ENCODE results near the gene LIFR. TPM values are rescaled to one million over a fixed set of nuclear protein-coding genes. Genes with fewer than 3 reads are reported as not detected.

The LIFR gene
- polyA plus RNA-seq, 1 of the 3 experiments (the other 2 are of a cell fraction) = 3.8 TPM

DNA sequence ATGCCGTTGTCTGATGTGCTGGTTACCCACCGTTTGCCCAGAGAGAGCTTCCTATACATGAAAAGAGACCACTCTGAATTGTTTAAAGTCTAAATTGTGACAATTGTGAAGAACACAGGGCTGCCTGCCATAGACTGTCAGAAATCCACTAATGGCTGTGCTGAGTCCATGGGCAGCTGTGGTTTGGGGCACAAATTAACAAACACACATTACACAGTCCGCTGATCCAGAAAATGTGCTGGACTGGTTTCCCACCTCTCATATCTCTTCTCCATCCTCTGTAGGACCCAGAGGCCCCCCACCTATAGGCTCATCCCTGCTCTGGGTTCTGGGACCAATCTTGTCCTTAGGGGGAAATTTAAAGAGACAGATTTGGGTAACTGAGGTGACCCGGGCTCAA, 19.0 kb upstream of the LIFR start:
- Histone ChIP-seq H3K4me3 (ENCODE audit: low read depth in 2 of 2, low read length in 1 of 2) (no peak overlapping the region), H2AFZ (ENCODE audit: low read depth) (no peak overlapping the region), H3K36me3 (replicated peaks in 1 of 2; ENCODE audit: control insufficient read depth in 1 of 2, insufficient read depth in 2 of 2, low read length in 1 of 2) (no peaks in the 10 kb centered on the region), H3K4me2 (no peak overlapping the region), H4K20me1 (ENCODE audit: insufficient read depth) (no peaks in the 10 kb centered on the region), H3K27ac (ENCODE audit: low read depth in 2 of 2, low read length in 1 of 2) (no peak overlapping the region), H3K9ac (no peak overlapping the region), H3K9me3 (no peaks in the 10 kb centered on the region), H3K4me1 (ENCODE audit: control insufficient read depth in 1 of 2, insufficient read depth in 2 of 2, low read depth in 1 of 2, low read length in 1 of 2) (no peaks in the 10 kb centered on the region), H3K9me2 (no peaks in the 10 kb centered on the region), H3F3A (replicated peaks; ENCODE audit: insufficient read depth) (no peaks in the 10 kb centered on the region), H3K27me3 (ENCODE audit: insufficient read depth) (no peaks in the 10 kb centered on the region; the same call in 1 of the 2 replicates), H3K79me2 (ENCODE audit: insufficient read depth) (no peaks in the 10 kb centered on the region)
- ChIA-PET POLR2A (no interaction called here), CTCF (interaction anchor here (1.0 to 1.4 kb wide), 2 partner anchors 20 to 134 kb away, joined by 3 to 4 read pairs; partner anchors contain the start of gene LIFR)
- TF ChIP-seq JUND (IDR thresholded peaks at IDR 0.05) (no peak), SMC3 (IDR thresholded peaks at IDR 0.05; ENCODE audit: low read depth, low read length) (no peak), GABPA (IDR thresholded peaks at IDR 0.05; ENCODE audit: low read depth) (no peak), RXRA (IDR thresholded peaks at IDR 0.05; ENCODE audit: borderline replicate concordance, low read depth) (no peak), TCF12 (IDR thresholded peaks at IDR 0.05) (no peak), MXI1 (IDR thresholded peaks at IDR 0.05; ENCODE audit: low read depth, low read length) (no peak), EP300 (IDR thresholded peaks at IDR 0.05; ENCODE audit: borderline replicate concordance in 1 of 2, low read depth in 1 of 2, low read length in 1 of 2) (no peak), SIN3A (IDR thresholded peaks at IDR 0.05; ENCODE audit: borderline replicate concordance, low read depth, low read length) (no peak), GATA2 (CRISPR knock-in tag; IDR thresholded peaks at IDR 0.05) (no peak), RAD21 (IDR thresholded peaks at IDR 0.05; ENCODE audit: low read length) (no peak)
- TF ChIP-seq, protein P1, sequence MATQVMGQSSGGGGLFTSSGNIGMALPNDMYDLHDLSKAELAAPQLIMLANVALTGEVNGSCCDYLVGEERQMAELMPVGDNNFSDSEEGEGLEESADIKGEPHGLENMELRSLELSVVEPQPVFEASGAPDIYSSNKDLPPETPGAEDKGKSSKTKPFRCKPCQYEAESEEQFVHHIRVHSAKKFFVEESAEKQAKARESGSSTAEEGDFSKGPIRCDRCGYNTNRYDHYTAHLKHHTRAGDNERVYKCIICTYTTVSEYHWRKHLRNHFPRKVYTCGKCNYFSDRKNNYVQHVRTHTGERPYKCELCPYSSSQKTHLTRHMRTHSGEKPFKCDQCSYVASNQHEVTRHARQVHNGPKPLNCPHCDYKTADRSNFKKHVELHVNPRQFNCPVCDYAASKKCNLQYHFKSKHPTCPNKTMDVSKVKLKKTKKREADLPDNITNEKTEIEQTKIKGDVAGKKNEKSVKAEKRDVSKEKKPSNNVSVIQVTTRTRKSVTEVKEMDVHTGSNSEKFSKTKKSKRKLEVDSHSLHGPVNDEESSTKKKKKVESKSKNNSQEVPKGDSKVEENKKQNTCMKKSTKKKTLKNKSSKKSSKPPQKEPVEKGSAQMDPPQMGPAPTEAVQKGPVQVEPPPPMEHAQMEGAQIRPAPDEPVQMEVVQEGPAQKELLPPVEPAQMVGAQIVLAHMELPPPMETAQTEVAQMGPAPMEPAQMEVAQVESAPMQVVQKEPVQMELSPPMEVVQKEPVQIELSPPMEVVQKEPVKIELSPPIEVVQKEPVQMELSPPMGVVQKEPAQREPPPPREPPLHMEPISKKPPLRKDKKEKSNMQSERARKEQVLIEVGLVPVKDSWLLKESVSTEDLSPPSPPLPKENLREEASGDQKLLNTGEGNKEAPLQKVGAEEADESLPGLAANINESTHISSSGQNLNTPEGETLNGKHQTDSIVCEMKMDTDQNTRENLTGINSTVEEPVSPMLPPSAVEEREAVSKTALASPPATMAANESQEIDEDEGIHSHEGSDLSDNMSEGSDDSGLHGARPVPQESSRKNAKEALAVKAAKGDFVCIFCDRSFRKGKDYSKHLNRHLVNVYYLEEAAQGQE (IDR thresholded peaks at IDR 0.05; ENCODE audit: low read depth, low read length) = no peak
- TF ChIP-seq, protein P2, sequence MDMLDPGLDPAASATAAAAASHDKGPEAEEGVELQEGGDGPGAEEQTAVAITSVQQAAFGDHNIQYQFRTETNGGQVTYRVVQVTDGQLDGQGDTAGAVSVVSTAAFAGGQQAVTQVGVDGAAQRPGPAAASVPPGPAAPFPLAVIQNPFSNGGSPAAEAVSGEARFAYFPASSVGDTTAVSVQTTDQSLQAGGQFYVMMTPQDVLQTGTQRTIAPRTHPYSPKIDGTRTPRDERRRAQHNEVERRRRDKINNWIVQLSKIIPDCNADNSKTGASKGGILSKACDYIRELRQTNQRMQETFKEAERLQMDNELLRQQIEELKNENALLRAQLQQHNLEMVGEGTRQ (IDR thresholded peaks at IDR 0.05; ENCODE audit: borderline replicate concordance, low read depth, low read length) = no peak
- TF ChIP-seq, protein P3, sequence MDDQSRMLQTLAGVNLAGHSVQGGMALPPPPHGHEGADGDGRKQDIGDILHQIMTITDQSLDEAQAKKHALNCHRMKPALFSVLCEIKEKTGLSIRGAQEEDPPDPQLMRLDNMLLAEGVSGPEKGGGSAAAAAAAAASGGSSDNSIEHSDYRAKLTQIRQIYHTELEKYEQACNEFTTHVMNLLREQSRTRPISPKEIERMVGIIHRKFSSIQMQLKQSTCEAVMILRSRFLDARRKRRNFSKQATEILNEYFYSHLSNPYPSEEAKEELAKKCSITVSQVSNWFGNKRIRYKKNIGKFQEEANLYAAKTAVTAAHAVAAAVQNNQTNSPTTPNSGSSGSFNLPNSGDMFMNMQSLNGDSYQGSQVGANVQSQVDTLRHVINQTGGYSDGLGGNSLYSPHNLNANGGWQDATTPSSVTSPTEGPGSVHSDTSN (IDR thresholded peaks at IDR 0.05) = no peak
- TF ChIP-seq, protein P4, sequence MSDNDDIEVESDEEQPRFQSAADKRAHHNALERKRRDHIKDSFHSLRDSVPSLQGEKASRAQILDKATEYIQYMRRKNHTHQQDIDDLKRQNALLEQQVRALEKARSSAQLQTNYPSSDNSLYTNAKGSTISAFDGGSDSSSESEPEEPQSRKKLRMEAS (IDR thresholded peaks at IDR 0.05; ENCODE audit: low read depth) = no peak
- TF ChIP-seq, protein P5, sequence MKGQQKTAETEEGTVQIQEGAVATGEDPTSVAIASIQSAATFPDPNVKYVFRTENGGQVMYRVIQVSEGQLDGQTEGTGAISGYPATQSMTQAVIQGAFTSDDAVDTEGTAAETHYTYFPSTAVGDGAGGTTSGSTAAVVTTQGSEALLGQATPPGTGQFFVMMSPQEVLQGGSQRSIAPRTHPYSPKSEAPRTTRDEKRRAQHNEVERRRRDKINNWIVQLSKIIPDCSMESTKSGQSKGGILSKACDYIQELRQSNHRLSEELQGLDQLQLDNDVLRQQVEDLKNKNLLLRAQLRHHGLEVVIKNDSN (IDR thresholded peaks at IDR 0.05; ENCODE audit: borderline replicate concordance, low read depth) = no peak
- TF ChIP-seq, protein P6, sequence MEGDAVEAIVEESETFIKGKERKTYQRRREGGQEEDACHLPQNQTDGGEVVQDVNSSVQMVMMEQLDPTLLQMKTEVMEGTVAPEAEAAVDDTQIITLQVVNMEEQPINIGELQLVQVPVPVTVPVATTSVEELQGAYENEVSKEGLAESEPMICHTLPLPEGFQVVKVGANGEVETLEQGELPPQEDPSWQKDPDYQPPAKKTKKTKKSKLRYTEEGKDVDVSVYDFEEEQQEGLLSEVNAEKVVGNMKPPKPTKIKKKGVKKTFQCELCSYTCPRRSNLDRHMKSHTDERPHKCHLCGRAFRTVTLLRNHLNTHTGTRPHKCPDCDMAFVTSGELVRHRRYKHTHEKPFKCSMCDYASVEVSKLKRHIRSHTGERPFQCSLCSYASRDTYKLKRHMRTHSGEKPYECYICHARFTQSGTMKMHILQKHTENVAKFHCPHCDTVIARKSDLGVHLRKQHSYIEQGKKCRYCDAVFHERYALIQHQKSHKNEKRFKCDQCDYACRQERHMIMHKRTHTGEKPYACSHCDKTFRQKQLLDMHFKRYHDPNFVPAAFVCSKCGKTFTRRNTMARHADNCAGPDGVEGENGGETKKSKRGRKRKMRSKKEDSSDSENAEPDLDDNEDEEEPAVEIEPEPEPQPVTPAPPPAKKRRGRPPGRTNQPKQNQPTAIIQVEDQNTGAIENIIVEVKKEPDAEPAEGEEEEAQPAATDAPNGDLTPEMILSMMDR (IDR thresholded peaks at IDR 0.05) = no peak
- no peak for DNase-seq
- WGBS (ENCODE audit: low lambda C conversion rate) = 89% methylated on average over 4 of the region's 4 CpGs

Measured in SK-N-SH (cell line).